K562 (cell line): ENCODE results near the gene MRPL33. TPM values are rescaled to one million over a fixed set of nuclear protein-coding genes. Genes with fewer than 3 reads are reported as not detected.

Experiments used
- ATAC-seq: fragments of 200-7000 bp; cut with Tn5 transposase; 3 replicates; pipeline ENCODE4 v1.9.1; 2020; ENCODE audit warnings: moderate library complexity
- BruUV-seq: library from RNA; stranded (reverse); fragments of 400-500 nt; replicated peaks from 2 replicates; lab custom pipeline; 2021; lab: Mats Ljungman, UMichigan
- CTCF ChIA-PET: fragments of 300-600 bp; formaldehyde crosslinking; extraction: SDS; loops from one replicate; lab custom pipeline; 2021; ENCODE audit warnings: low intra/inter-chr PET ratio; lab: Yijun Ruan, JAX
- POLR2A ChIA-PET: fragments of 300-600, 350-650 bp; sonication (Branson Sonifier 250); formaldehyde crosslinking; extraction: SDS; loops from one replicate; lab custom pipeline; 2021; ENCODE audit warnings: antibody characterized with exemption, inconsistent platforms; lab: Yijun Ruan, JAX
- DNase-seq, 4 experiments: peaks; one replicate each; pipeline versions ENCODE4 v3.0.0 to v3.0.0-alpha.2; 2011 to 2018; ENCODE audit warnings: low spot score in 3 of 4, mixed read lengths in 3 of 4; ENCODE audit errors: extremely low read depth in 1 of 4
- FAIRE-seq: peaks from 2 replicates; lab custom pipeline; 2011; peaks lifted over from hg19 to GRCh38; lab: Jason Lieb, UNC
- H2AFZ ChIP-seq: 2 replicates; pipeline ENCODE4 v1.6.0; 2011; ENCODE audit warnings: low read depth, low read length, control low read depth, inconsistent platforms
- H3K27ac ChIP-seq: fragments of 200-600 bp; 3 replicates; pipeline ENCODE4 v1.8.0; 2011; ENCODE audit warnings: low read depth, mild to moderate bottlenecking, control low read depth, inconsistent platforms, low read length, moderate library complexity, mixed read lengths; ENCODE audit errors: extremely low read depth
- H3K27me3 ChIP-seq, 2 experiments: fragments of 300-600 bp in 1 of 2; 2 replicates in 1 of 2; 3 replicates in 1 of 2; pipeline versions ENCODE4 v1.6.0 to v1.8.0; 2011; ENCODE audit warnings: inconsistent platforms in 2 of 2, low read length in 2 of 2, mild to moderate bottlenecking in 1 of 2, mixed read lengths in 1 of 2, moderate library complexity in 1 of 2; ENCODE audit not compliant: control insufficient read depth in 2 of 2, insufficient read depth in 2 of 2
- H3K36me3 ChIP-seq: fragments of 300-600 bp; 3 replicates; pipeline ENCODE4 v1.8.0; 2011; ENCODE audit warnings: mild to moderate bottlenecking, low read length, inconsistent platforms; ENCODE audit not compliant: control insufficient read depth, insufficient read depth
- H3K4me1 ChIP-seq, 2 experiments: fragments of 200-600 bp in 1 of 2; replicated peaks in 1 of 2; 2 replicates in 1 of 2; 3 replicates in 1 of 2; pipeline versions ENCODE4 v1.5.1 to v1.8.0; 2011; ENCODE audit warnings: inconsistent platforms in 2 of 2, low read length in 2 of 2, mild to moderate bottlenecking in 1 of 2, mixed read lengths in 1 of 2, moderate library complexity in 1 of 2; ENCODE audit not compliant: control insufficient read depth in 2 of 2, insufficient read depth in 2 of 2
- H3K4me2 ChIP-seq: 2 replicates; pipeline ENCODE4 v1.6.1; 2011; ENCODE audit warnings: low read length, control low read depth, inconsistent platforms, mixed read lengths; ENCODE audit not compliant: insufficient read depth
- H3K4me3 ChIP-seq: fragments of 200-600 bp; sonication (generic), shearing (Covaris generic); 2 replicates; pipeline ENCODE4 v1.5.1; 2016; ENCODE audit warnings: control low read depth, inconsistent platforms
- H3K79me2 ChIP-seq: fragments of 200-600 bp; 3 replicates; pipeline ENCODE4 v1.8.0; 2011; ENCODE audit warnings: low read length, inconsistent platforms; ENCODE audit not compliant: control insufficient read depth, insufficient read depth
- H3K9ac ChIP-seq, 2 experiments: 2 replicates each; pipeline versions ENCODE4 v1.6.0 to v1.6.1; 2011; ENCODE audit warnings: low read depth in 2 of 2, low read length in 2 of 2, control low read depth in 1 of 2, inconsistent platforms in 1 of 2, mild to moderate bottlenecking in 1 of 2, mixed read lengths in 1 of 2; ENCODE audit not compliant: insufficient read depth in 1 of 2
- H3K9me1 ChIP-seq: one replicate; pipeline ENCODE4 v1.6.0; 2011; ENCODE audit warnings: inconsistent platforms, mild to moderate bottlenecking, low read length, moderate library complexity; ENCODE audit not compliant: control insufficient read depth, insufficient read depth
- H3K9me3 ChIP-seq: replicated peaks from 2 replicates; pipeline ENCODE4 v1.5.1; 2011; ENCODE audit warnings: low read depth, low read length, inconsistent platforms; ENCODE audit not compliant: control insufficient read depth, insufficient read depth
- H4K20me1 ChIP-seq: replicated peaks from 2 replicates; pipeline ENCODE4 v1.6.1; 2011; ENCODE audit warnings: low read length, inconsistent platforms, mixed read lengths; ENCODE audit not compliant: control insufficient read depth, insufficient read depth
- GTF2A2 ChIP-seq: IDR thresholded peaks from 2 replicates; pipeline ENCODE4 v1.6.1; 2016; ENCODE audit warnings: mild to moderate bottlenecking, missing genetic modification characterization, missing compliant biosample characterization
- GTF2F1 ChIP-seq: IDR thresholded peaks from 2 replicates; pipeline ENCODE4 v1.6.1; 2011; ENCODE audit warnings: low read depth, low read length, improper control_type of control experiment
- HNRNPLL ChIP-seq: fragments of 200-400 bp; formaldehyde crosslinking; IDR thresholded peaks from 2 replicates; pipeline ENCODE4 v1.6.1; 2017; ENCODE audit warnings: low read length, low read depth, mild to moderate bottlenecking; ENCODE audit not compliant: poor library complexity, severe bottlenecking
- JUN ChIP-seq, 2 experiments: sonication (generic) in 1 of 2; formaldehyde crosslinking in 1 of 2; IDR thresholded peaks; 2 replicates each; pipeline versions ENCODE4 v1.6.1 to v1.8.0; 2012 to 2022; ENCODE audit warnings: borderline replicate concordance in 2 of 2, mild to moderate bottlenecking in 2 of 2, improper control_type of control experiment in 1 of 2, low read depth in 1 of 2, low read length in 1 of 2, missing genetic modification reagents in 1 of 2
- KLF13 ChIP-seq: fragments of 450-650 bp; IDR thresholded peaks from 2 replicates; pipeline ENCODE4 v1.6.1; 2016; ENCODE audit warnings: missing genetic modification characterization, low read depth, mild to moderate bottlenecking, missing compliant biosample characterization, moderate library complexity, borderline replicate concordance
- NCOA2 ChIP-seq, 2 experiments: fragments of 450-650 bp; IDR thresholded peaks; 2 replicates each; pipeline ENCODE4 v1.6.1; 2018; ENCODE audit warnings: mild to moderate bottlenecking in 2 of 2, moderate library complexity in 1 of 2; ENCODE audit not compliant: partially characterized antibody in 2 of 2
- RBM22 ChIP-seq: fragments of 200-400 bp; formaldehyde crosslinking; IDR thresholded peaks from 2 replicates; pipeline ENCODE4 v1.6.1; 2018; ENCODE audit warnings: low read length, low read depth; ENCODE audit not compliant: poor library complexity, severe bottlenecking
- ZKSCAN1 ChIP-seq: fragments of 150-350 bp; IDR thresholded peaks from 2 replicates; pipeline ENCODE4 v1.6.1; 2016; ENCODE audit warnings: low read depth, low read length
- ZNF140 ChIP-seq: fragments of 250-450 bp; sonication (Bioruptor Pico); IDR thresholded peaks from 2 replicates; pipeline ENCODE4 v1.8.0; 2021; ENCODE audit warnings: moderate library complexity, mild to moderate bottlenecking, inconsistent platforms
- ZNF23 ChIP-seq: fragments of 250-450 bp; sonication (Bioruptor Pico); IDR thresholded peaks from 2 replicates; pipeline ENCODE4 v1.4.0; 2020; ENCODE audit warnings: mild to moderate bottlenecking
- ZNF511 ChIP-seq: sonication (generic); formaldehyde crosslinking; IDR thresholded peaks from 2 replicates; pipeline ENCODE4 v1.8.0; 2022; ENCODE audit warnings: mild to moderate bottlenecking, missing genetic modification reagents
- ZNF592 ChIP-seq: fragments of 450-650 bp; IDR thresholded peaks from 2 replicates; pipeline ENCODE4 v1.6.1; 2017; ENCODE audit warnings: antibody characterized with exemption, mild to moderate bottlenecking
- WGBS: fragments of 100-300 bp; shearing (Covaris generic); methylation state at CpG from one replicate; pipeline ENCODE4 v1.1.6; 2016; ENCODE audit warnings: low coverage, mixed read lengths; ENCODE audit not compliant: insufficient coverage; ENCODE audit errors: missing lambda C conversion rate; 5-methylcytosine and 5-hydroxymethylcytosine counted together
- in situ Hi-C: fragments of 300-500 bp; cut with MboI; formaldehyde crosslinking; loops from 4 replicates; pipeline ENCODE4 v1.15.0; 2018; ENCODE audit warnings: inconsistent platforms, mixed read lengths
- intact Hi-C: fragments of 100-400 bp; cut with micrococcal nuclease; formaldehyde crosslinking; loops from 2 replicates; pipeline ENCODE4 v1.14.2; 2022
- polyA plus RNA-seq, 8 experiments: library from polyadenylated mRNA; depleted of rRNA in 4 of 8; stranded (reverse) in 5 of 8; unstranded in 3 of 8; fragments of >200 nt; fragmentation: Nextera tagmentation in 2 of 8; fragmentation: Illumina TruSeq in 1 of 8; extraction: Ambion mirVana in 2 of 8; extraction: Trizol in 1 of 8; gene quantifications; 2 replicates each; pipeline versions ENCODE4 v1.2.1 to v1.2.3, GENCODE V29; 2011 to 2014; ENCODE audit warnings: inconsistent platforms in 1 of 8, missing spikeins in 1 of 8
- total RNA-seq, 7 experiments: library from RNA; depleted of rRNA in 6 of 7; stranded (reverse); fragments of >200 nt in 6 of 7; fragmentation: Illumina TruSeq in 2 of 7; extraction: Trizol in 2 of 7; gene quantifications; 2 replicates each; pipeline versions ENCODE4 v1.2.1 to v1.2.3, GENCODE V29; 2011 to 2021; ENCODE audit warnings: low replicate concordance in 1 of 7
- TF ChIP-seq, protein P1 (sequence below): fragments of 200-400 bp; formaldehyde crosslinking; IDR thresholded peaks from 2 replicates; pipeline ENCODE4 v1.6.1; 2017; ENCODE audit warnings: mild to moderate bottlenecking, low read depth, low read length, moderate library complexity
- TF ChIP-seq, protein P2 (sequence below): IDR thresholded peaks from 2 replicates; pipeline ENCODE4 v1.6.1; 2011; ENCODE audit not compliant: insufficient read length; ENCODE audit errors: extremely low read depth

MRPL33 gene
- total and polyA plus RNA-seq, 9 of the 15 experiments (the other 6 are each of a cell fraction or from before 2014, with no cell fraction given) = 68.3 to 338 (median 226) TPM

GRCh38 chr2:27779417-27780055, 8.0 kb downstream of the MRPL33 start:
- BruUV-seq = no TSS peak
- TF ChIP-seq ZKSCAN1 (no peak), NCOA2 (IDR thresholded peaks at IDR 0.05; ENCODE audit: partially characterized antibody in 2 of 2) (no peak), JUN (IDR thresholded peaks at IDR 0.05; ENCODE audit: borderline replicate concordance, low read depth, low read length) (no peak), JUN (CRISPR knock-in tag; IDR thresholded peaks at IDR 0.05; ENCODE audit: borderline replicate concordance) (no peak), ZNF23 (CRISPR knock-in tag) (no peak), KLF13 (tag) (no peak), HNRNPLL (no peak), GTF2F1 (no peak), ZNF140 (CRISPR knock-in tag) (no peak), RBM22 (no peak), GTF2A2 (tag) (no peak), ZNF511 (CRISPR knock-in tag) (no peak), ZNF592 (no peak)
- TF ChIP-seq, protein P1, sequence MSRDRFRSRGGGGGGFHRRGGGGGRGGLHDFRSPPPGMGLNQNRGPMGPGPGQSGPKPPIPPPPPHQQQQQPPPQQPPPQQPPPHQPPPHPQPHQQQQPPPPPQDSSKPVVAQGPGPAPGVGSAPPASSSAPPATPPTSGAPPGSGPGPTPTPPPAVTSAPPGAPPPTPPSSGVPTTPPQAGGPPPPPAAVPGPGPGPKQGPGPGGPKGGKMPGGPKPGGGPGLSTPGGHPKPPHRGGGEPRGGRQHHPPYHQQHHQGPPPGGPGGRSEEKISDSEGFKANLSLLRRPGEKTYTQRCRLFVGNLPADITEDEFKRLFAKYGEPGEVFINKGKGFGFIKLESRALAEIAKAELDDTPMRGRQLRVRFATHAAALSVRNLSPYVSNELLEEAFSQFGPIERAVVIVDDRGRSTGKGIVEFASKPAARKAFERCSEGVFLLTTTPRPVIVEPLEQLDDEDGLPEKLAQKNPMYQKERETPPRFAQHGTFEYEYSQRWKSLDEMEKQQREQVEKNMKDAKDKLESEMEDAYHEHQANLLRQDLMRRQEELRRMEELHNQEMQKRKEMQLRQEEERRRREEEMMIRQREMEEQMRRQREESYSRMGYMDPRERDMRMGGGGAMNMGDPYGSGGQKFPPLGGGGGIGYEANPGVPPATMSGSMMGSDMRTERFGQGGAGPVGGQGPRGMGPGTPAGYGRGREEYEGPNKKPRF = no peak
- TF ChIP-seq, protein P2, sequence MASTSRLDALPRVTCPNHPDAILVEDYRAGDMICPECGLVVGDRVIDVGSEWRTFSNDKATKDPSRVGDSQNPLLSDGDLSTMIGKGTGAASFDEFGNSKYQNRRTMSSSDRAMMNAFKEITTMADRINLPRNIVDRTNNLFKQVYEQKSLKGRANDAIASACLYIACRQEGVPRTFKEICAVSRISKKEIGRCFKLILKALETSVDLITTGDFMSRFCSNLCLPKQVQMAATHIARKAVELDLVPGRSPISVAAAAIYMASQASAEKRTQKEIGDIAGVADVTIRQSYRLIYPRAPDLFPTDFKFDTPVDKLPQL = no peak

More at GRCh38 chr2:27779417-27780055, 8.0 kb downstream of the MRPL33 start:
- in situ Hi-C loops (no loop called here), intact Hi-C loops (no loop called here)
- Histone ChIP-seq H3K36me3 (peaks cover 49% of the 10 kb centered on the region; the same call in 2 of the 3 replicates), H2AFZ (no peak overlapping the region), H3K4me3 (no peak overlapping the region), H3K27me3 (no peaks in the 10 kb centered on the region), H3K4me1 (no peaks in the 10 kb centered on the region), H3K9me3 (no peaks in the 10 kb centered on the region), H3K9me1 (no peaks in the 10 kb centered on the region), H3K4me2 (no peak overlapping the region), H3K79me2 (peaks cover 22% of the 10 kb centered on the region), H3K9ac (no peak overlapping the region), H4K20me1 (no peaks in the 10 kb centered on the region; the same call in 1 of the 2 replicates), H3K27ac (no peak overlapping the region)
- ChIA-PET CTCF (no interaction called here), POLR2A (no interaction called here)
- FAIRE-seq = no peak
- 90% methylated on average over 5 of the region's 5 CpGs for WGBS
- ATAC-seq = no peak
- DNase-seq = no peak
